HL-60/S4 treated with retinoic acid at 250 ng/mL for 4 days and 3 days (cell line): Measurements from ENCODE around the gene PFN2.

ENCODE experiments used
- in situ Hi-C: fragments of 300-500 bp; cut with MboI; formaldehyde crosslinking; loops from 2 replicates; pipeline ENCODE4 v1.7.0; 2022; ENCODE audit warnings: low sequenced_read_pairs

Gene PFN2

DNA sequence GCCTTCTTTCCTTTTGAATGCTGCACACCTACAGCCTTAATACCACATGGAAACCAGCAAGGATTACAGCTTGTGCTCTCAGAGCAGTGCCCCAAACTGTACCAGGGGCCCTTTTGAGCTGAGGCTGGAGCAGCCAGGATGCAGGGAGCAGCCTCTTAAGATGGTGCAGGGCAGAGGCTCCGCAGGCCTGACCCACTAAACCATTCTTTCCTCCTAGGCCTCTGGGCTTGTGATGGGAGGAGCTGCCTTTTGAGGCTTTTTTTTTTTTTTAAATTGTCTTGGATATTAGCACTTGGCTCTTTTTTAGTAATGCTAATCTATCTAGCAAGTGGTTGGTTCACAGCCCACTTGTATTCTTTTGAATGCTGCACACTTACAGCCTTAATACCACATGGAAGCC lies 37.7 kb downstream of the PFN2 start:
- in situ Hi-C loops: no loop called here

DNA sequence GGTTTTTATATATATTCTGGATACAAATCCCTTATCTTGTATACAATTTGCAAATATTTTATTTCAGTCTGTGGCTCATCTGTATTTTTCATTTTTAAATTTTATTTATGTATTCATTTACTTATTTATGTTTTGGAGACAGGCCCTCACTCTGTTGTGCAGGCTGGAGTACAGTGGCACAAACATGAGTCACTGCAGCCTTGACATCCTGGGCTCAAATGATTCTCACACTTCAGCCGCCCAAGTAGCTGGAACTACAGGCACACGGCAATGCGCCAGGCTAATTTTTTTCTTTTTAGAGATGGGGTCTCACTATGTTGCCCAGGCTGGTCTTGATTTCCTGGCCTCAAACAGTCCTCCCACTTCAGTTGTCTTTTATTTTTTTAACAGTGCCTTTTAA lies 50.6 kb downstream of the PFN2 start:
- in situ Hi-C loops: no loop called here

DNA sequence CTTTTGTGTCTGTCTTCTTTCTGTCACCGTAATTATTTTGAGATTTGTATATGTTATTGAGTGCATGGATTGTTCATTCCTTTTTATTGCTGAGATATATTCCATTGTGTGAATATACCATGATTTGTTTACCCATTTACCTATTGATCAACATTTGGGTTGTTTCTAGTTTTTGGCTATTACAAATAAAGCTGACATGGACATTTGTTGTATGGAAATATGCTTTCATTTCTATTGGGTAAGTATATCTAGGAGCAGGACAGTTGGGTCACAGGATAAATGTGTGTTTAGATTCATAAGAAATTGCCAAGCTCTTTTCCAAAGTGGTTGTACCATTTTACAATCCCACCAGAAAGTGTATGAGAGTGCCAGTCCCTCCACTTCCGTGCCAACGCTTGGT lies 51.2 kb downstream of the PFN2 start:
- in situ Hi-C loops: no loop called here

DNA sequence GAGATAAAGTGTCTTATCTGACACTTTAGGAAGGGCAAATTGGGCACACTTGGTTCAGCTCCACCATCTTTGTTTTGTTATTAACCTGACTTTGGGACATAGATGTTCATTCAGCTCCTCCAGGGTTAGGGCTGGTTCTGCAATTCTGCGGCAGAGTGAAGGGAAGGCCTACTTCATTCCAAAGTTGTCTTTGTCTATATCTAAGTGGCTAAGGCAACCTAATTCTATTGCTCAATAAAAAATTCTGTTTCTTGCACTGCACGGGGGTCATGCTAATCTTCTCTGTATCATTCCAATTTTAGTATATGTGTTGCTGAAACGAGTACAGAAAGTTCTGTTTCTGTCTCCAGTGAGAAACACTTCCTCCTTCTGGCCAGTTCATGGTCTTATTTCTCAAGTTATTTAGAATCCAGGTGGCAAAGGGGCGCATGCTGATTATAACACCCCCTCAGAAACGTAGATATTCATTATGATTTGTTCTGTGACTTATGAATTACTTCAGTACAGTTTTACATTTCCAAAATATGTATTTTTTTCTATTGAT lies 53.5 kb downstream of the PFN2 start:
- in situ Hi-C loops: no loop called here
